GM19099 (cell line): ENCODE measurements around the gene MMRN2.

Experiments used
- POLR2A ChIP-seq: IDR thresholded peaks from 3 replicates; pipeline ENCODE4 v1.6.1; 2011; ENCODE audit warnings: low read depth; ENCODE audit not compliant: insufficient read length; ENCODE audit errors: extremely low read depth

MMRN2 gene

DNA sequence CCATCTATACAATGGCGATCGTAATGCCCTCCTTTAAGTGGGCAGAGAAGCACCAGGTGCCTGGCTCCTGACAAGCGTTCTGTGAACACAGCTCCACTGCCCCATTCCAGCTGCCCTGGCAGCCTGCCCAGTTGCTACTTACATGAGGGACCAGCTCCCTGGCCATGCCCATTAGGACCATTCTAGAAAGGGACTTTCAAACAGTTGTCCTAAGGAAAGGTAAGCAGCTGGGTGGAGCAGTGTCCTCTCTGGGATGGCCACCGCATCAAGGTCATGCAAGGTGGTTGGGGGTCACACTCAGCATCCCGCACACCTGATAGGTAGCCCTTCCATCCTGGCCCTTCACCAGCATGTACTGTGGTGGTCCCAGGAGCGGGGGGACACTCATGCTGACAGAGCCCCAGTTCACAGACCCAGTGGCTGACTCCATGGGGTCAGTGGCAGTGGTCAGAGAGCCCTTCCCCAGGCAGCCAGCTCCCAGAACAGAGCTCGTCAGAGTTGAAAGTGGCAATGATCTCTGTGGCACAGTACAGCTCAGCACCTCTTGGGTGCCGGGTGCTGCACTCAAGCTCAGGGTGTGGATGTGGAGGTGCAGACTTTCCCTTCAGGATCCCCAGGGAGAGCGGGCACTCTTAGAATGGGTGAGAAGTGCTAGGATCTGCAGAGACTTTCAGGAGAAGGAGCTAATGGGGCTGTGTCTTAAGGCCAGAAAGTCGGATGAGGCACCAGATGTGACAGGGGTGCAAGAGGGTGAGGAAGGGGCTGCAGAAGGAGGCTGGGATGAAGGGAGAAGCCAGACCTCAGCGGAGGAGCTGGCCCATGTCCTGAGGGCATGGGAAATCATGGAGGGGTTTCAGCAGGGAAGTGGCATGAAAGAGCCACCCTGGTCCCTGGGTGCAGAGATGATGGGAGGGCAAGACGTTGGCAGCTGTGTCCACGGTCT is 10.9 kb downstream of the MMRN2 start:
- TF ChIP-seq POLR2A, result no peak

DNA sequence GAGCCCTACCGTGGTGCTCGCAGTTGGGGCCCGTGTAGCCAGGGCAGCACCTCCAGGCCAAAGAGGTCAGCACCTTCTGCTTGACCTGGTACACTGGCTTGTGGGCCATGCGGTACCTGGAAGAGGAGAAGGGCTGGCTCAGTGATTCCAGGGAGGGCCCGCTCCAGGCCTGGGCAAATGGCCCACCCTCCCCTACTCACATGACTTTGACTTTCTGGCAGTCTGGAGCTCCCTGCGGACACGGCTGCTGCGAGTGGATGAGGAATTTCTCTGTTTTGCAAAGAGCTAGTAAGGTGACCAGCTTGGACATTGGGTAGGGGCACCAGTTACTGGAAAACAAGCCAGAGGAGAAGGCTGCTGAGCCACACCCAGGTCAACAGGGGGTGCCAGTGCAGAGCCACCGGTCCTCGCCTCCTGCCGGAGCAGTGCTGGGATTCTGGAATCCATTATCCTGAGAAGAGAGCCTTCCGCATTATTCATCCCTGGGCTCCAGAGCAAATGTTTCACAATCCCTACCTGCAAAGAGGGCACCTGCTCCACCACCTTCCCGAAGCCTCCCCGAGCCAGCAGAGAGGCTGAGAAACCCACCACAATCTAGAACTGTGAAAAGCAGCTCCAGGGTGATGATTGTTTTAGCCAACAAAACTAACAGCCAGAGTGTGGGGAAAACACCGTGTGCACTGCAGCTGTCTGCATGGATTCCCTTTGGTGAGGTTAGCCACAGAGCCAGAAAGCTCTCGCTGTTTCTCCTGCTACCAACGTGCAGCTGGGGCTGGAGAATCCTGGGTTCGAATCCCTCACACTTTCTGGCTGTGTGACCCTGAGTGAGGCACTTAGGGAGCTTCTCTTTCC is 11.8 kb downstream of the MMRN2 start:
- no peak for TF ChIP-seq POLR2A

DNA sequence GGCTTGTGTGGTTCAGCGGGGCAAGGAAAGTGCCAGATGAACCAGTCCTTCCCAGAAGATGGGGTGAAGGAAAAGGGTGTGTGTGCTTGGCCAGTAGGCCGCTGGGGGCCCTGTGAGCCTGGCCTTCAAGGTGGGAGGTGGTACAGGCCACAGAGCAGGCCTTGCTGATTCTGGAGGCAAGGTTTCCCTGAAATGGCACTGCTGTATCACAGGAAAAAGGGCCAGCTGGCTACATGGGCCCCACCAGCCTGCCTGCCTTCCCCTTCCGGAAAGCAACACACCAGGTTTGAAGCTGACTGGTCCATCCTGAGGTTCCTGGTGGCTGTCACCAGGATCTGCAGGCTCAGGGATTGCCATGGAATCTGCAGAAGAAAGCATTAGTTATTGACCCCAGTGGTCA is 12.5 kb downstream of the MMRN2 start:
- no peak for TF ChIP-seq POLR2A

GRCh38 chr10:86944471-86944870 is 12.9 kb downstream of the MMRN2 start:
- no peak for TF ChIP-seq POLR2A

DNA sequence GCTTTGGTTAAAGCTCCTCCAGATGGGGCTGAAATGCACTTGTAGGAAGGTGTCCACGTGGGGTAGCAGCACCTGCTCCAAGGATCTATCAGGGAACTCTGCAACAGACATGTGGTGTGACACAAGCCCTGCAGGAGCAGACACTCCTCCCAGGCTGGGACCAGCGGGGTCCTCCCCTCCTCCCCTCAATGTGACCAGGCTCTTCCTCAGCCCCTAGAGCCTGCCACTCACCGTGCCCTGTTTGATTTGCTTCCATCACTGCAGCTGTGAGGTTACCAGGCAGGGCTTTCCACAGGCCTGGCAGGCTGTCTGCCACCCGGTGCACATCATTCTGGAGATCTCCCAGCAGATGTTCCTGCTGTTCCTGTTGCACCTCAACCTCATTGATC is 13.4 kb downstream of the MMRN2 start:
- no peak for TF ChIP-seq POLR2A

DNA sequence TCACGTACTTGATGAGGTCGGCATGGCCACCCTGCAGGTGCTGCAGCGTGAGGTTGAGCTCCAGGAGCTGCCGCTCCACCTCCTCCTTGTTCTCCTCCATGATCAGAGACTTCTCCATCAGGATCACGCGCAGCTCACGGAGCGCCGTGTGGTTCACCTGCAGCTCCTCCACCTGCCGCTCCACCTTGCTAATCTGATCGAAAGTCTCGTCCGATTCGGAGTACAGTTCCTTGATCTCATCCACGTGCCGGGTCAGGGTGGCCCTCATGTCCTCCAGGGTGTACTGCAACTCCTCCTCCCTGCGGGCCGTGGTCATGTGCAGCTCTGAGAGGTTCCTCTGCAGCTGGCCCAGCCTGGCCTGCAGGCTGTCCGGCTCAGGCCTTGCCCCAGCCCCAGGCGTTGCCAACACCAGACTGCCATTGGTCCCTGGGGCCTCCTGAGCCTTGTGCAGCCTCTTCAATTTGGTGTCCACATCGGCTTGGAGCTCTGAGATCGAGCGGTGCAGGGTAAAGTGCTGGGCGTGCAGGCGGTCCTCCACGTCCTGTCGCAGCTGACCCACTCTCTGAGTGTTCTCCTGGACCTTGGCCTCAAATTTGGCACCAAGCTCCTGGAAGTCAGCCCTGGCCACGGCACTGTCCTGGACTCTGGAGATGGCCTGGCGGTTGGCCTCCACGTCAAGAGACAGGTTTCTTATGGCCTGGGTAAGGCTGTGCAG is 13.9 kb downstream of the MMRN2 start:
- no peak for TF ChIP-seq POLR2A

- no peak for TF ChIP-seq POLR2A
These were observed 14.7 kb downstream of the MMRN2 start for GRCh38 chr10:86942441-86943315.

DNA sequence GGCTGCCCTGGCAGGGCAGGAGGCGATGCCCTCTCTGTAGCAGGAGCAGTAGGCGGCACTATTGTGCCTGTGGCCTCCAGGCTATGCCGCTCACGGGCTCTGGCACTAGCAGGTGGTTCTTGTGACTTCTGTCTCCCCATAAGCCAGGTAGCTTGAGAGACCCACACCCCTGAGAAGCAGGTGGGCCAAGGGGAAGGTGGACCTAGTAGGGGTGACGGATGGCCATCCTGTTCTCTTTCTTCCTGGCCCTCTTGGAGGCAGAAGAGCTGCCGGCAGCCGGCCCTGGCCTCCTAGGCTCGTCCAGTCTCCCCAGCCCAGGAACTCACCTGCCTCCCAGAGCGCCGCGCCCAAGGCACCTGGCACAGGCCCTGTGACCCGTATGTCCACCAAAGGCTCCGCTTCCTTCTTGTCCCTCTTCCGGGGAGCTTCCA is 15.4 kb downstream of the MMRN2 start:
- TF ChIP-seq POLR2A, result no peak

- TF ChIP-seq POLR2A, result no peak
These were observed 16.0 kb downstream of the MMRN2 start for GRCh38 chr10:86941426-86941825.

GRCh38 chr10:86940677-86941076 is 16.7 kb downstream of the MMRN2 start:
- no peak for TF ChIP-seq POLR2A

DNA sequence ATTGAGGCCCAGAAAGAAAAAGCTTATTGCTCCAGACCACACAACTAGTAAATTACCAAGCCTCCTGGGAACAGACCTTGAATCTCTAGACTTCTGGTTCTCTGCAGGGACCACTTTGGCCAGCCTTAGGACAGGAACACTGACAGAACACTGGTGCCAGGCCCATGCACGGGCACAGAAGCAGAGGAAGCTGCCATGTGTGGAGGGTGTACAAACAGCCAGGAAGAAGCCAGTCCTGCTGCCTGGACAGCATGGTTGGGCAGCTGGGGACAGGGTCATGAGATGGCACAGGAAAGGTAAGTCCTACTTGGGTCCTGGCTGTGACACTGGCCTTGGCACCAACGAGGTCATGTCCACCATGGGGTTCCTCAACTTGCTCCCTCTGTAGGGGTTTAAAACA is 19.2 kb downstream of the MMRN2 start:
- TF ChIP-seq POLR2A, result no peak

DNA sequence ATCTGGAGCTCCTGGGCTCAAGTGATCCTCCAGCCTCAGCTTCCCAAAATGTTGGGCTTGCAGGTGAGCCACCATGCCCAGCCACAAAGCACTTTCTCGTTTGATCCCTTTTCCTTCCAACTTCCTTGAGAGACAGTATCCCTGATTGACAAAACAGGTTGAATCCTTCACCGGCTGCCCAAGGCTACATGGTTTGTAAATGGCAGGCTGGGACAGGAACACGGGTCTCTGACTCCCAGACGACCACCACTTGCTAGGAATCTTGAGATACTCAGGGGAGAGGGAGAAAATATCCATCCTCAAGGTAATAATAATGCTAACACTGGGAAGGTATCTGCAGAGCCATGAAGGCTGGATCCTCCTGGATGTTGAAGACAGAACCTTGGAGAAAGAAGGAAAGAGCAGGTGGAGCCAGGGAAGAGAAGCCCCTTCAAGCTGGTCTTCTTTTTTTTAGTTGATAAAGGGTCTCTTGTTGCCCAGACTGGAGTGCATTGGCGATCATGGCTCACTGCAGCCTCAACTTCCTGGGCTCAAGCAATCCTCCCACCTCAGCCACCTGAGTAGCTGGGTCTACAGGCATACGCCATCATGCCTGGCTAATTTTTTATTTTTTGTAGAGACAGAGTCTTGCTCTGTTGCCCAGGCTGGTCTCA is 19.8 kb downstream of the MMRN2 start:
- no peak for TF ChIP-seq POLR2A

DNA sequence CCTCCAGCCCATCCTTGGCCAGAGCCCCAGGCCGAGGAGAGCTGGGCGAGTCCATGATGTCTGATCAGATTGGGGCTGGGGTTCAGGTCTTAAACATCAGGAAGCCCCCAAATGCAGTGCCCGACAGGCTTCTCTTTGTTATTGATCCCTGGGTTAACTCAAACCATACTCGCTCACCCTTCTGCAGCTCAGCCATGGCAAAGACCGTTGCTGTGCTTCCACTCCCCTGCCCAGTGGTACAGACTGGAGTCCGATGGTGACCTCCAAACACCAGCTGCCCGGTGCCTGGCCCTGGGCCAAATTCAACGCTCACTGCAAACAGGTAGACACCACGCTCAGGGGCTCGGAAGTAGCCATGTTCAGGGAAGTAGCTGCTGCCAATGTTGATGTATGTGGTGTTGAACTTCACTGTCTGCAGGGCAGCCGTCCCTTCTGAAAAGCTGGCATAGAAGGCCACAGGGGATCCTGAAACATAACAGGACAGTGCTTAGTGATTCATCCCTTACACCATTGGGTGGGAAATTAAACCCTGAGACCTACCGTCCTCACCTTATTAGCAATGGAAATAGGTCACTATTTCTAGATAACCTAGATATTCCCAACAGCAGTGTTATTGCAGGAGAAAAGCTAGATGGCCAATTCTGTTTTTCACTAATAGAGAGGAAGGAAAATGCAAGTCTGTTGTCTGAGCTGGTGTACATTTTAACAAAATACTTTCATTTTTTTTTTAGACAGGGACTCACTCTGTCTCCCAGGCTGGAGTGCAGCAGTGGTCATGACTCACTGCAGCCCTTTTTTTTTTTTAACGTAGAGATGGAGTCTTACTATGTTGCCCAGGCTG is 20.5 kb downstream of the MMRN2 start:
- no peak for TF ChIP-seq POLR2A

DNA sequence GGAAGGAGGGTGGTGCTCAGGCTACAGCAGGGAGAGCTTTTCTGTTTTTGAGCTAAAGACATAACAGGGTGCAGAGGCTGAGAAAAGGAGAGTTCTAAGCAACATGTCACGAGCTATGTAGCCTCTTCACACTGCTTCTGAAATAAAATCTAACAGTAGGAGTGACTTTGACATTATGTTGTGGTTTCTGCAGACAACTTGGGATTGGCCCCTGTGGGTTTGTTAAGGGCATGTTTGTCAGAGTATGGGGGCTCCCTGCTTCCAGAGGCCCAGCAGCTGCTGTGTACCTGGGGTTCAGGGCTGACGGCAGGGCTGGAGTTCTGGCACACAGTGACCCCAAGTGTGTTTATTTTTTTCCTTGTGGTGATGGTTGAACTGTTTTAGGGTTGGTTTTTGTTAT is 24.7 kb downstream of the MMRN2 start:
- no peak for TF ChIP-seq POLR2A
